Tibial nerve (tissue), 3 donors: ENCODE data around the gene USP48.

Experiments used
- EP300 ChIP-seq, 2 donors: sonication (generic); formaldehyde crosslinking; IDR thresholded peaks; one replicate each; pipeline ENCODE4 v1.6.1; 2017; ENCODE audit warnings: antibody characterized with exemption in 2 of 2, mild to moderate bottlenecking in 1 of 2
- POLR2A ChIP-seq, 2 donors: fragments of 450-650 bp; IDR thresholded peaks; one replicate each; pipeline ENCODE4 v1.6.1; 2017; ENCODE audit warnings: antibody characterized with exemption in 2 of 2, mild to moderate bottlenecking in 2 of 2, moderate library complexity in 2 of 2

DNA sequence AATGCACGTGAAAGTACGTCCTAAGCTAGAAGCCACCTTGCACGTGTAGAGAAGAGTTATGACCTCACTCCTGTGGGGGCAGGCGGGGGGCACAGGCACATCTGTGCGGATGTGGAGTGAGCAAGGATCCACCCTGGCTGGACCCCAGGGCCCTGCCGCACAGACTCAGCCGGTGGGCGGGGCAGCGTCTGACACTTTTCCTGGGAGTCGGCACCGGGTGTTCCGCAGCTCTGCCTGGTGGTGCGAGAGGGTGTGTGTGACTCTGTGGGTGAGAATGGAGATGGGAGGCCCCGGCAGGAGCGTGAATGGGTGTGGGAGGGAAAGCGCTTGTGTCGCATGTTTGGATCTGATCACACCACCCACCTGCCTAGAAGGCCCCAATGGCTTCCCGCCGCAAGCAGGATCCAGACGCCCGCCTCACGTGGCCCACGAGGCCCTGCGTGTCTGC is 143.3 kb downstream of the USP48 start:
- TF ChIP-seq POLR2A (IDR thresholded peaks at IDR 0.05), result no peak
- TF ChIP-seq EP300 (IDR thresholded peaks at IDR 0.05), result peak in 1 of 2 donors; percentile 63
